ENCODE measurements around the gene IGF2.

DNA sequence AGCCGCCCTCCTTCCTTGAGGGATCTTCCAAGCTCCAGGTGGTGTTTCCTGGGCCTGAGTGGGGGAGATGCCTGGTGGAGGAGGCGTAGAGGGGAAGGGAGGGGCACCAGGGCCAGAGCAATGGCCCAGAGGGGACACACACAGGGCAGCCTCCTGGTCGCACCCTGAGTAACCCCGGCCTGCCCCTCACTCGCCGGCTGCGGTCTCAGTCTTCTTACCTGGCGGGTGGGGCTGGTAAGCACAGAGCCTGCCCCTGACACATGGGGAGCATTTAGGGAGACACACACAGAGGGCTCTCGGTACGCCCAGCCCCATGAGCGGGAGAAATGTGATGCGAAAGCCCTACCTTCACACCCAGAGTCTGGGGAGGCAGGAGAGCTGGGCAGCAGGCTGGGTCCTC, 23.9 kb downstream of the IGF2 start:
- TF ChIP-seq, protein P1, sequence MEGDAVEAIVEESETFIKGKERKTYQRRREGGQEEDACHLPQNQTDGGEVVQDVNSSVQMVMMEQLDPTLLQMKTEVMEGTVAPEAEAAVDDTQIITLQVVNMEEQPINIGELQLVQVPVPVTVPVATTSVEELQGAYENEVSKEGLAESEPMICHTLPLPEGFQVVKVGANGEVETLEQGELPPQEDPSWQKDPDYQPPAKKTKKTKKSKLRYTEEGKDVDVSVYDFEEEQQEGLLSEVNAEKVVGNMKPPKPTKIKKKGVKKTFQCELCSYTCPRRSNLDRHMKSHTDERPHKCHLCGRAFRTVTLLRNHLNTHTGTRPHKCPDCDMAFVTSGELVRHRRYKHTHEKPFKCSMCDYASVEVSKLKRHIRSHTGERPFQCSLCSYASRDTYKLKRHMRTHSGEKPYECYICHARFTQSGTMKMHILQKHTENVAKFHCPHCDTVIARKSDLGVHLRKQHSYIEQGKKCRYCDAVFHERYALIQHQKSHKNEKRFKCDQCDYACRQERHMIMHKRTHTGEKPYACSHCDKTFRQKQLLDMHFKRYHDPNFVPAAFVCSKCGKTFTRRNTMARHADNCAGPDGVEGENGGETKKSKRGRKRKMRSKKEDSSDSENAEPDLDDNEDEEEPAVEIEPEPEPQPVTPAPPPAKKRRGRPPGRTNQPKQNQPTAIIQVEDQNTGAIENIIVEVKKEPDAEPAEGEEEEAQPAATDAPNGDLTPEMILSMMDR (IDR thresholded peaks at IDR 0.05), result no peak
- no peak for TF ChIP-seq POLR2A (IDR thresholded peaks at IDR 0.05)

Data from thyroid gland (tissue), 4 donors.